ENCODE measurements around the gene UQCR10. TPM values are rescaled to one million over a fixed set of nuclear protein-coding genes. Genes with fewer than 3 reads are reported as not detected.

The UQCR10 gene
- polyA plus RNA-seq, 1 donor from 2014 or later = 192 TPM

DNA sequence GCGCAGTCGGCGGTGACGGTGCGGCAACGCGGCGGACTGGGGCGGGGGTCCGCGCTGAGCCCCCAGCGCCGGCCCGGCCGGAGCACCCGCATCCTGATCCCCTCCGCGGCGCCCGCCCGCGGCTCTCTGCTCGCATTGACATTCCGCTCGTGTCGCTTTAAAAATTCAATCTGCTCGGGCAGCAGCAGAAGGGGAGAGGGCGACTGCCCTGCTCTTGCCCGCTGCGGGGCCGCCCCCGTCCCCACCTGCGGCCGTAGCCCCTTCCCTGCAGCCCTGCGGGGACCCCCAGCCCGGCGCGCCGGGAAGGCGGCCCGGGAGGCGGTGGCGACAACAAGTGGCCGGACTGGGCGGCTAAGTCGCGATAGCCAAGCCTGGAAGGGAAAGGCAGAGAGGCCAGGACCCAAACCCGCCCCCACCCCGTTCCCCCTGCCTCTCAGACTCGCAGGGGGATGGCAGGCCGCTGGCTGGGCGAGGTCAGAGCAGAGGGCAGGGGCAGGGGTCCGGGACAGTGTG is 46.3 kb upstream of the UQCR10 start:
- TF ChIP-seq MXI1 (conservative IDR thresholded peaks at IDR 0.05; ENCODE audit: poor library complexity, severe bottlenecking) (no peak), EP300 (conservative IDR thresholded peaks at IDR 0.05; ENCODE audit: poor library complexity, severe bottlenecking) (no peak), SMC3 (conservative IDR thresholded peaks at IDR 0.05; ENCODE audit: poor library complexity) (no peak), TAF1 (IDR thresholded peaks at IDR 0.05; ENCODE audit: low read depth) (no peak), RAD21 (conservative IDR thresholded peaks at IDR 0.05) (no peak), POLR2AphosphoS5 (IDR thresholded peaks at IDR 0.05) (no peak), EZH2 (IDR thresholded peaks at IDR 0.05; ENCODE audit: borderline replicate concordance, insufficient read depth, low read length, poor library complexity, severe bottlenecking) (no peak)
- TF ChIP-seq, protein P1, sequence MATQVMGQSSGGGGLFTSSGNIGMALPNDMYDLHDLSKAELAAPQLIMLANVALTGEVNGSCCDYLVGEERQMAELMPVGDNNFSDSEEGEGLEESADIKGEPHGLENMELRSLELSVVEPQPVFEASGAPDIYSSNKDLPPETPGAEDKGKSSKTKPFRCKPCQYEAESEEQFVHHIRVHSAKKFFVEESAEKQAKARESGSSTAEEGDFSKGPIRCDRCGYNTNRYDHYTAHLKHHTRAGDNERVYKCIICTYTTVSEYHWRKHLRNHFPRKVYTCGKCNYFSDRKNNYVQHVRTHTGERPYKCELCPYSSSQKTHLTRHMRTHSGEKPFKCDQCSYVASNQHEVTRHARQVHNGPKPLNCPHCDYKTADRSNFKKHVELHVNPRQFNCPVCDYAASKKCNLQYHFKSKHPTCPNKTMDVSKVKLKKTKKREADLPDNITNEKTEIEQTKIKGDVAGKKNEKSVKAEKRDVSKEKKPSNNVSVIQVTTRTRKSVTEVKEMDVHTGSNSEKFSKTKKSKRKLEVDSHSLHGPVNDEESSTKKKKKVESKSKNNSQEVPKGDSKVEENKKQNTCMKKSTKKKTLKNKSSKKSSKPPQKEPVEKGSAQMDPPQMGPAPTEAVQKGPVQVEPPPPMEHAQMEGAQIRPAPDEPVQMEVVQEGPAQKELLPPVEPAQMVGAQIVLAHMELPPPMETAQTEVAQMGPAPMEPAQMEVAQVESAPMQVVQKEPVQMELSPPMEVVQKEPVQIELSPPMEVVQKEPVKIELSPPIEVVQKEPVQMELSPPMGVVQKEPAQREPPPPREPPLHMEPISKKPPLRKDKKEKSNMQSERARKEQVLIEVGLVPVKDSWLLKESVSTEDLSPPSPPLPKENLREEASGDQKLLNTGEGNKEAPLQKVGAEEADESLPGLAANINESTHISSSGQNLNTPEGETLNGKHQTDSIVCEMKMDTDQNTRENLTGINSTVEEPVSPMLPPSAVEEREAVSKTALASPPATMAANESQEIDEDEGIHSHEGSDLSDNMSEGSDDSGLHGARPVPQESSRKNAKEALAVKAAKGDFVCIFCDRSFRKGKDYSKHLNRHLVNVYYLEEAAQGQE (IDR thresholded peaks at IDR 0.05; ENCODE audit: borderline replicate concordance) = no peak
- TF ChIP-seq, protein P2, sequence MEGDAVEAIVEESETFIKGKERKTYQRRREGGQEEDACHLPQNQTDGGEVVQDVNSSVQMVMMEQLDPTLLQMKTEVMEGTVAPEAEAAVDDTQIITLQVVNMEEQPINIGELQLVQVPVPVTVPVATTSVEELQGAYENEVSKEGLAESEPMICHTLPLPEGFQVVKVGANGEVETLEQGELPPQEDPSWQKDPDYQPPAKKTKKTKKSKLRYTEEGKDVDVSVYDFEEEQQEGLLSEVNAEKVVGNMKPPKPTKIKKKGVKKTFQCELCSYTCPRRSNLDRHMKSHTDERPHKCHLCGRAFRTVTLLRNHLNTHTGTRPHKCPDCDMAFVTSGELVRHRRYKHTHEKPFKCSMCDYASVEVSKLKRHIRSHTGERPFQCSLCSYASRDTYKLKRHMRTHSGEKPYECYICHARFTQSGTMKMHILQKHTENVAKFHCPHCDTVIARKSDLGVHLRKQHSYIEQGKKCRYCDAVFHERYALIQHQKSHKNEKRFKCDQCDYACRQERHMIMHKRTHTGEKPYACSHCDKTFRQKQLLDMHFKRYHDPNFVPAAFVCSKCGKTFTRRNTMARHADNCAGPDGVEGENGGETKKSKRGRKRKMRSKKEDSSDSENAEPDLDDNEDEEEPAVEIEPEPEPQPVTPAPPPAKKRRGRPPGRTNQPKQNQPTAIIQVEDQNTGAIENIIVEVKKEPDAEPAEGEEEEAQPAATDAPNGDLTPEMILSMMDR (IDR thresholded peaks at IDR 0.05; ENCODE audit: poor library complexity, severe bottlenecking) = no peak
- Histone ChIP-seq H3K79me2 (replicated peaks; ENCODE audit: insufficient read depth, low read length) (no peaks in the 10 kb centered on the region), H3F3A (ENCODE audit: insufficient read depth, low read length, poor library complexity, severe bottlenecking) (no peaks in the 10 kb centered on the region), H3K27ac (ENCODE audit: low read length) (no peak overlapping the region), H3K9ac (ENCODE audit: low read length) (no peak overlapping the region), H3K4me2 (ENCODE audit: low read length) (no peak overlapping the region), H2AFZ (ENCODE audit: low read depth, low read length) (no peak overlapping the region), H4K20me1 (ENCODE audit: insufficient read depth) (no peaks in the 10 kb centered on the region), H3K9me3 (ENCODE audit: low read length) (no peaks in the 10 kb centered on the region), H3K4me3 (ENCODE audit: low read length) (peak overlapping the region; percentile 54), H3K9me2 (ENCODE audit: insufficient read depth, low read length) (no peaks in the 10 kb centered on the region), H3K27me3 (ENCODE audit: insufficient read depth, low read depth, low read length) (peaks cover 44% of the 10 kb centered on the region), H3K36me3 (ENCODE audit: insufficient read depth, low read length) (no peaks in the 10 kb centered on the region)

DNA sequence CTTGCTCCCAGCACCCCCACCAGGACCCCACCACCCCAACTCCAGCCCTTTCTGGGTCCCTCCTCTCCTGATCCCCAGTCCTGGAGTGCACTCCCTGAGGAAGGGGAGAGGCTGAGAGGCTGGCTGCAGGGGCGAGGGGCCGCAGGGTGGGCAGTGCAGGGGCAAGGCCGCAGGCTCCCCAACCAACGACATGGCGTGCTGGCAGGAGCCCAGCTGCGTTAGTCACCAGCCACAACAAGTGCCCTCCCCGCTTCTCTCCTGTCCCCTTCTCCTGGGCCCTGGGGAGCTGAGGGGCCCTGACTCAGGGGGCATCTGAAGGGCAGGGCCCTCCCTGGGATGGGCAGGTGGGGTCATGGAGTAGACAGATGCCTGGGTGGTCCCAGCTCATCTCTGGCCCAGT is 45.0 kb upstream of the UQCR10 start:
- no peak for TF ChIP-seq SMC3 (conservative IDR thresholded peaks at IDR 0.05; ENCODE audit: poor library complexity)
- Histone ChIP-seq H3K9me2 (ENCODE audit: insufficient read depth, low read length) (no peaks in the 10 kb centered on the region), H3K4me2 (ENCODE audit: low read length) (no peak overlapping the region), H3K27me3 (ENCODE audit: insufficient read depth, low read depth, low read length) (peaks cover 44% of the 10 kb centered on the region), H3K27ac (ENCODE audit: low read length) (no peak overlapping the region), H3K9ac (ENCODE audit: low read length) (no peak overlapping the region), H3K79me2 (replicated peaks; ENCODE audit: insufficient read depth, low read length) (no peaks in the 10 kb centered on the region), H3F3A (ENCODE audit: insufficient read depth, low read length, poor library complexity, severe bottlenecking) (no peaks in the 10 kb centered on the region), H3K9me3 (ENCODE audit: low read length) (no peaks in the 10 kb centered on the region), H4K20me1 (ENCODE audit: insufficient read depth) (no peaks in the 10 kb centered on the region), H3K4me3 (ENCODE audit: low read length) (no peak overlapping the region), H3K36me3 (ENCODE audit: insufficient read depth, low read length) (no peaks in the 10 kb centered on the region), H2AFZ (ENCODE audit: low read depth, low read length) (no peak overlapping the region)

DNA sequence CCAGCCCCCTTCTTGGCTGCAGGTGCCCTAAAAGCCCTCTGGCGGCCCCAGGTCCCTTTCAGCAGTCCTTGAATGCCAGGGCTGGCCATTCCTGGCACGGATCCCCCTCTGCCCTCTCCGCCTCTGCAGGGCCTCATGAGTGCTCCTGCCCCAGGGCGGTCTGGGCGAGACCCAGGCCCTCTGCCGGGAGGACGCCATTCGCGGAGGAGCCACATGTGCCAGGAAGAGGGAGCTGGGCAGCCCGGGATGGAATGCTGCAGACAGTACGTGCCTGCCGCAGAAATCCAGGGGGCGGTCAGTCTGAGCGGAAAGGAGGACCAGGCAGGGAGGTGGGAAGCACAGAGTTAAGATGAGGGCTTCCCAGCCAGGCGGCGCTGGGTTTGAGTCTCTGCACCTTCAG is 44.6 kb upstream of the UQCR10 start:
- no peaks in the 10 kb centered on the region for H3K79me2 ChIP-seq (replicated peaks; ENCODE audit: insufficient read depth, low read length)
- H3K9me2 ChIP-seq (ENCODE audit: insufficient read depth, low read length) = no peaks in the 10 kb centered on the region
- H3F3A ChIP-seq (ENCODE audit: insufficient read depth, low read length, poor library complexity, severe bottlenecking) = no peaks in the 10 kb centered on the region
- no peak overlapping the region for H2AFZ ChIP-seq (ENCODE audit: low read depth, low read length)
- no peaks in the 10 kb centered on the region for H3K9me3 ChIP-seq (ENCODE audit: low read length)
- peaks cover 44% of the 10 kb centered on the region for H3K27me3 ChIP-seq (ENCODE audit: insufficient read depth, low read depth, low read length)
- no peak overlapping the region for H3K4me3 ChIP-seq (ENCODE audit: low read length)
- no peak for TF ChIP-seq EZH2 (IDR thresholded peaks at IDR 0.05; ENCODE audit: borderline replicate concordance, insufficient read depth, low read length, poor library complexity, severe bottlenecking)
- TF ChIP-seq, protein P1 (IDR thresholded peaks at IDR 0.05; ENCODE audit: borderline replicate concordance) = no peak
- TF ChIP-seq TAF1 (IDR thresholded peaks at IDR 0.05; ENCODE audit: low read depth) = no peak
- TF ChIP-seq MXI1 (conservative IDR thresholded peaks at IDR 0.05; ENCODE audit: poor library complexity, severe bottlenecking) = no peak
- TF ChIP-seq EP300 (conservative IDR thresholded peaks at IDR 0.05; ENCODE audit: poor library complexity, severe bottlenecking) = no peak
- no peak overlapping the region for H3K27ac ChIP-seq (ENCODE audit: low read length)
- H3K9ac ChIP-seq (ENCODE audit: low read length) = no peak overlapping the region
- no peaks in the 10 kb centered on the region for H3K36me3 ChIP-seq (ENCODE audit: insufficient read depth, low read length)
- no peaks in the 10 kb centered on the region for H4K20me1 ChIP-seq (ENCODE audit: insufficient read depth)
- H3K4me2 ChIP-seq (ENCODE audit: low read length) = no peak overlapping the region

All from neural cell (in vitro differentiated cells).